Smooth muscle cell of the brain vasculature (primary cell): ENCODE results near the gene ATOX1.
"Not testable (repeated sequence)": the region's sequence is repeated elsewhere in the genome, so short reads cannot be mapped to it uniquely, and the experiment has no call there.

Source experiments
- DNase-seq: peaks from one replicate; pipeline ENCODE4 v3.0.0-alpha.2; 2012; ENCODE audit warnings: low read depth, low spot score

Gene ATOX1

GRCh38 chr5:151758430-151759241 is at the start of gene ATOX1:
TSS of gene ATOX1 (minus strand) at chr5:151758631. CDS start at chr5:151758551, 80 bp downstream.
- DNase-seq = peak; percentile 64

- DNase-seq = no peak
These were observed 47.2 kb upstream of the ATOX1 start for GRCh38 chr5:151805414-151806223.

- DNase-seq = no peak
These were observed 42.1 kb upstream of the ATOX1 start for GRCh38 chr5:151800532-151800931.

GRCh38 chr5:151799407-151799806 is 41.0 kb upstream of the ATOX1 start:
- no peak for DNase-seq

GRCh38 chr5:151798674-151799073 is 40.2 kb upstream of the ATOX1 start:
- no peak for DNase-seq

GRCh38 chr5:151795426-151795825 is 37.0 kb upstream of the ATOX1 start:
- DNase-seq = no peak

- DNase-seq = no peak
These were observed 34.9 kb upstream of the ATOX1 start for GRCh38 chr5:151793358-151793757.

- DNase-seq = no peak
These were observed 29.4 kb upstream of the ATOX1 start for GRCh38 chr5:151787817-151788216.

- DNase-seq = no peak
These were observed 28.0 kb upstream of the ATOX1 start for GRCh38 chr5:151786468-151786867.

- DNase-seq = no peak
These were observed 25.7 kb upstream of the ATOX1 start for GRCh38 chr5:151784141-151784540.

GRCh38 chr5:151783664-151784063 is 25.2 kb upstream of the ATOX1 start:
- DNase-seq = not testable (repeated sequence)

GRCh38 chr5:151781201-151781600 is 22.8 kb upstream of the ATOX1 start:
- DNase-seq = no peak

GRCh38 chr5:151780348-151780747 is 21.9 kb upstream of the ATOX1 start:
- DNase-seq = no peak

GRCh38 chr5:151779531-151780125 is 21.2 kb upstream of the ATOX1 start:
- no peak for DNase-seq

- no peak for DNase-seq
These were observed 16.7 kb upstream of the ATOX1 start for GRCh38 chr5:151775025-151775606.

GRCh38 chr5:151773951-151774350 is 15.5 kb upstream of the ATOX1 start:
- DNase-seq = no peak

- DNase-seq = no peak
These were observed 14.6 kb upstream of the ATOX1 start for GRCh38 chr5:151772846-151773561.

GRCh38 chr5:151772029-151772845 is 13.8 kb upstream of the ATOX1 start:
- DNase-seq = no peak

GRCh38 chr5:151771259-151772028 is 13.0 kb upstream of the ATOX1 start, which contains the start of gene G3BP1:
TSS of gene G3BP1 (plus strand) at chr5:151771954. CDS start at chr5:151786621, 14,667 bp downstream.
- peak; percentile 100 for DNase-seq
